ENCODE results near the gene TRIP13.

GRCh38 chr5:957748-958485 is 65.2 kb downstream of the TRIP13 start:
- TF ChIP-seq, protein P1, sequence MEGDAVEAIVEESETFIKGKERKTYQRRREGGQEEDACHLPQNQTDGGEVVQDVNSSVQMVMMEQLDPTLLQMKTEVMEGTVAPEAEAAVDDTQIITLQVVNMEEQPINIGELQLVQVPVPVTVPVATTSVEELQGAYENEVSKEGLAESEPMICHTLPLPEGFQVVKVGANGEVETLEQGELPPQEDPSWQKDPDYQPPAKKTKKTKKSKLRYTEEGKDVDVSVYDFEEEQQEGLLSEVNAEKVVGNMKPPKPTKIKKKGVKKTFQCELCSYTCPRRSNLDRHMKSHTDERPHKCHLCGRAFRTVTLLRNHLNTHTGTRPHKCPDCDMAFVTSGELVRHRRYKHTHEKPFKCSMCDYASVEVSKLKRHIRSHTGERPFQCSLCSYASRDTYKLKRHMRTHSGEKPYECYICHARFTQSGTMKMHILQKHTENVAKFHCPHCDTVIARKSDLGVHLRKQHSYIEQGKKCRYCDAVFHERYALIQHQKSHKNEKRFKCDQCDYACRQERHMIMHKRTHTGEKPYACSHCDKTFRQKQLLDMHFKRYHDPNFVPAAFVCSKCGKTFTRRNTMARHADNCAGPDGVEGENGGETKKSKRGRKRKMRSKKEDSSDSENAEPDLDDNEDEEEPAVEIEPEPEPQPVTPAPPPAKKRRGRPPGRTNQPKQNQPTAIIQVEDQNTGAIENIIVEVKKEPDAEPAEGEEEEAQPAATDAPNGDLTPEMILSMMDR (IDR thresholded peaks at IDR 0.05): no peak
- TF ChIP-seq POLR2A (IDR thresholded peaks at IDR 0.05): no peak
- no peak for TF ChIP-seq POLR2AphosphoS5 (IDR thresholded peaks at IDR 0.05)
